OCI-LY1 (cell line): ENCODE measurements around the gene MATR3.

Source experiments
- EZH2 ChIP-seq: fragments of 200-600 bp; sonication (generic), shearing (Covaris generic); IDR thresholded peaks from 2 replicates; pipeline ENCODE4 v1.8.0; 2017; ENCODE audit warnings: borderline replicate concordance, mixed run types, mild to moderate bottlenecking, antibody characterized with exemption, low read length, moderate library complexity, mixed read lengths
- TF ChIP-seq, protein P1 (sequence below): fragments of 200-600 bp; sonication (generic), shearing (Covaris generic); IDR thresholded peaks from 2 replicates; pipeline ENCODE4 v1.5.1; 2017; ENCODE audit warnings: mild to moderate bottlenecking, antibody characterized with exemption, low read length, moderate library complexity, mixed read lengths

DNA sequence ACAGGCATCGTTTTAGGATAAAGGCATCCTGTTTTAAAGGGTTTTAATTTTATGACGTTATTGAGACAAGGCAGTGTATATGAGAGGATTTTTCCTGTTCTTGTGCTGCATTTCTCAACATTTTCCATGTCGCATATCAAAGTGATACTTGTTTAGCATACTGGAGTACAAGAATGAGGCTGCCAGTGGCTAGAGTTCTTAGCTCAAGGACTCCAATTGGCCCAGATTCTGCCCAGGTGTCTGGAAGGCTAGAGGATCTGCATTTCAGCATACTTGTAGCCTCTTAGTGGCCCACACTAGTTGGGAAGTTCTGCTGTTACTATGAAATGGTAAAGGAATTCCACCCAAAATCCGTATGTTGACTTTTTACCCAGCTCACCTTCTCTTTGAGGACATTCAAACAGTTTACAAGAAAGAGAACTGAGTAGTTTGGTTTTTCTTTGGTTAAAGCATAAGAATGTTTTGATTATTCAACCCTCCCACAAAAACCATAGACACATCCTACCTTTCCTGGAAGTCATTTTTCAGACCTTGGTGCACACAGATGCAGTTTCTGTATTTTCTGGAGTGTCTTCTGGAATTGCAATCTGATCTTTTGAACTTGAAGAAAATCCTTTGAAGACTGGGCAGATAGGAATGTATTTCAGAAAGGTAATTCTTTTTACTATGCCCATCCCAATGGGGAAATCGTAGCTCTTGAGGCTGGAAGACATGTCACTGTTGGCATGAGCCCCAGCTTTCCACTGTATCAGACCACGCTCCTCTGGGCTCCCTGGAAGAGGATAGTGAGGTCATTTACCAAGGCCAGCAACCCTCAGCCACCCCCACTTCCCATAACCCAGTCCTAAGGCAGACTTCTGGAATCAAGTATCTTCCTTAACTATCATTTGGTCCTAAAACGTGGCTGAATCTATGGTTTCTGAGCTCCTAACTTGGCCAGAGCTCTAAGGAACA is 78.2 kb downstream of the MATR3 start:
- TF ChIP-seq, protein P1, sequence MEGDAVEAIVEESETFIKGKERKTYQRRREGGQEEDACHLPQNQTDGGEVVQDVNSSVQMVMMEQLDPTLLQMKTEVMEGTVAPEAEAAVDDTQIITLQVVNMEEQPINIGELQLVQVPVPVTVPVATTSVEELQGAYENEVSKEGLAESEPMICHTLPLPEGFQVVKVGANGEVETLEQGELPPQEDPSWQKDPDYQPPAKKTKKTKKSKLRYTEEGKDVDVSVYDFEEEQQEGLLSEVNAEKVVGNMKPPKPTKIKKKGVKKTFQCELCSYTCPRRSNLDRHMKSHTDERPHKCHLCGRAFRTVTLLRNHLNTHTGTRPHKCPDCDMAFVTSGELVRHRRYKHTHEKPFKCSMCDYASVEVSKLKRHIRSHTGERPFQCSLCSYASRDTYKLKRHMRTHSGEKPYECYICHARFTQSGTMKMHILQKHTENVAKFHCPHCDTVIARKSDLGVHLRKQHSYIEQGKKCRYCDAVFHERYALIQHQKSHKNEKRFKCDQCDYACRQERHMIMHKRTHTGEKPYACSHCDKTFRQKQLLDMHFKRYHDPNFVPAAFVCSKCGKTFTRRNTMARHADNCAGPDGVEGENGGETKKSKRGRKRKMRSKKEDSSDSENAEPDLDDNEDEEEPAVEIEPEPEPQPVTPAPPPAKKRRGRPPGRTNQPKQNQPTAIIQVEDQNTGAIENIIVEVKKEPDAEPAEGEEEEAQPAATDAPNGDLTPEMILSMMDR: no peak
- TF ChIP-seq EZH2: no peak
